Stimulated activated CD4-positive, alpha-beta T cell treated with anti-CD3 and anti-CD28 coated beads, TNF-alpha, amount 100 ng/mL, for 48 hours (primary cell): ENCODE measurements around the gene CASP8.

Source experiments
- DNase-seq, 3 donors: peaks; one replicate each; pipeline ENCODE4 v3.0.0-alpha.2; 2020; ENCODE audit warnings: low read depth in 3 of 3

Gene CASP8

GRCh38 chr2:201242571-201243277 is 17.6 kb upstream of the CASP8 start:
- no peak for DNase-seq

DNA sequence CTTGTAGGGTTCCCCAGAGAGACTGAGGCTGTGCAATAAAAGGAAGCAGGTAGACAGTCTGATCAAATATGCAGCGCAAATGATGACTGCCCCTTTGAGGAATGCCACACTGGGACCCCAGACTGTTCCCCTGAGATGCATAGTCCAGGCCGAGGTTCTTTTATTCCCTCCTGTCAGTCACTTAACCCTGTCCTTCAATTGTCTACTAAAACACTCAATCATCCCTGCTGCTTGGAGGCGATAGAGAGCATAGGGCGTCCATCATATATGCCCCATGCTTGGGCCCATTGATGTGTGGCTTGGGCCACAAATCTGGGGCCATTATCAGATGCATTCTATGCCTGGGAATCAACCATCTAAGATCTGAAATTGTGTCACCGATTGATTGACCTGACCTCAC is 15.5 kb upstream of the CASP8 start:
- no peak for DNase-seq

- DNase-seq = no peak
Observed at GRCh38 chr2:201246280-201246679, 14.1 kb upstream of the CASP8 start.

GRCh38 chr2:201248288-201248844 is 12.0 kb upstream of the CASP8 start:
- no peak for DNase-seq

DNA sequence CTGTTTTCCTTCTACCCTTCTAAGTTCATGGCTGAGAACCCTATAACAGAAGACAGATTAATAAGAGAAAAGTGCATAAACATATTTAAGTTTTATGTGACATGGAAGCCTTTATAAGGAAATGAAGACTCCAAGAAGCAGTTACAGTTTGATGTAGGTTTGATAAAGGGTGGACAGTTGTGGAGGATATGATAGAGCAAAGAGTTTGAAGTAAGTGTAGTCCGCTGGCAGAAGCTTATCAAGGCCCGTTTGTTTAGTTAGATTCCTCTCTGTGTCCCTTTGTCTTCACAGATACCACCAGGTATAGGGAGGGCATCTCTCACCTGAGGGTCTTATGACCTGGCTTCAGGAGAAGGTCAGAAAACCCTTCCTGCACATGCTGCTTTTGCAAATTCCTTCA is 10.4 kb upstream of the CASP8 start:
- DNase-seq = no peak

GRCh38 chr2:201250741-201251140 is 9.6 kb upstream of the CASP8 start:
- no peak for DNase-seq

DNA sequence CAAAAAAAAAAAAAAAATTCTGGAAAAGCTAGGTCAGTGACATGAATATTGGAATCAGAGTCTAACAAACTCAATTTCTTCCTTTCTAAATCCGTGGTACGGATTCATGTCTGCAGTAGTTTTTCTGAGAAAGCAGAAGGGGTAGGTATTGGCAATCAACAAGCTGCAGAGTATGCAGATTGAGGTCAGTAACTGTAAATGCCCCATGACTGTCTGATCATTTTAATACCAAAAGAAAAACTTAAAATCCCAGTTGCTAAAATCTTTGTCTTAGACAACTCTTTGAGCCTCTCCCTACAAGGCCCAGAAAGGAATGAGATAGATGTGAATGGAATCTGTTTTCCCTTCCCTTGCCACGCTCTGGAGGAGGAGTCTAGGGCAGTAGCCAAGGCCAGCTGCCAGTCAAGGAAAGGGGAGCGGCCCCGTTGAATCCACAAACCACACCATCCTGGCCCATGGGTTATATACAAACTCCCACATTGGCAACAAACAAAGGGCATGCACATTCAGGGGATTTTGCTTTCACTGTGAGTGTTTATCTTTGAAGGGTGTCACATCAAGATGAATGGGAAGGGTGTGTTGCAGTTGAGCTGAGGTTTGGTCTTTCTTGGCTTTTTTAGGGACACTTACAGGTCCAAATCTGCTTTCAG is 6.1 kb upstream of the CASP8 start:
- DNase-seq = no peak

DNA sequence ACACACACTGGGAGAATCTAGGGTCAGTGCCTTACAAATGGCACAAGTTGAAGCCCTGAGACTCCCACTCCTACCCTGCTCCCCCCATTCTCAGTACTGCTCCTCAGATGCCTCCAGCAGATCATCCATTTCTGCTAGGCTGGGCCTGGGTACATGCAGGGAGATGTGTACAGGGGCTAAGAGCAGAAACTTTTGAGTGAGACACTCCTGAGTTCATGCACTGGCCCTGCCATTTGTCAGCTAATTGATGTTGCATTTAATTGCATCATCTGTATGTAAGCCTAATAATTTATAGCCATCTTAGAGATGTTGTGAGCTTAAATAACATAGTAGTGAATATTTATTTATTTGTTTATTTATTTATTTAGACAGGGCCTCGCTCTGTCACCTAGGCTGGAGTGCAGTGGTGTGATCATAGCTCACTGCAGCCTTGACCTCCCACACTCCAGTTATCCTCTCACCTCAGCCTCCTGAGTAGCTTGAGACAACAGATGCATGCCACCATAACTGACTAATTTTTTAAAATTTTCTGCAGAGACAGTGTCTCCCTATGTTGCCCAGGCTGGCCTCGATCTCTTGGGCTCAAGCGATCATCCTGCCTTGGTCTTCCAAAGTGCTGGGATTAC is 4.8 kb upstream of the CASP8 start:
- DNase-seq = no peak

- DNase-seq = no peak
Observed at GRCh38 chr2:201256082-201256481, 4.3 kb upstream of the CASP8 start.

GRCh38 chr2:201257381-201257955 is 2.9 kb upstream of the CASP8 start:
- DNase-seq = no peak

GRCh38 chr2:201257956-201258665 is 2.2 kb upstream of the CASP8 start:
- DNase-seq = peak; percentile 79 to 91 (median 88)

DNA sequence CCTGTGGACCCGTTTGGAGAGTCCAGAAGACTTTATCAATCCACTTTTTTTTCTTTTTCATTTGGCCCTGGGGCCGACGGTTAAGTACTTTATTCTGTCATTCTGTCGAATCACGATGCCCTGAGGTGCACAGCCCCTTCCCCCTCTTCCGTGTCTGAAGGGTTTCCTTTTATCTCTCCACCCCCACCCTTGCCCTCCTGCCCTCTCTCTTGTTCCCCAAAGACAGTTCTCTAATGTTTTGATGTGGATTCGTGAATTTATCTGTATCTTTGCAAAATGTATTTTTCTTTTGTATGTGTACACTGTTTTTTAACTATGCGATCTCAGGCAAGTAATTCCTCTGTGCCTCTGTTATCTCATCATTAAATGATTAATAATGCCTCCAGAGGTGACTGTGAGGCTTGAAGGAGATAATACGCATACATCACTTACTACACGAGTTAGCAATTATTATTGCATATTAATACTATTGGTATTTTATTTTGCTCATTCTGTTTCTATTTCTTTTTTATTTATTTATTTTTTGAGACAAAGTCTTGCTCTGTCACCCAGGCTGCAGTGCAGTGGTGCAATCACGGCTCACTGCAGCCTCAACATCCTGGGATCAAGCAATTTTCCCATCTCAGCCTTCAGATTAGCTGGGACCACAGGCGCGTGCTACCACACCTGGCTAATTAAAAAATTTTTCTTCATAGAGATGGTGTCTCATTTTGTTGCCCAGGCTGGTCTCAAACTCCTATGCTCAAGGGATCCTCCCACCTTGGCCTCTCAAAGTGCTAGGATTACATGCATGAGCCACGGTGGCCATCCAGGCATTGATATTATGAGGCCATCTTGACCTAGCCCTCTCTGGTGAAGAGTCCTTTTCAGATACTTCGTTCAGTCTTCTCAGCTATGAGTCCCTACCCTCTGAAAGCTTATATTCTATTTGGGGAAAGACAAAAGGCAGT is 1.4 kb upstream of the CASP8 start:
- no peak for DNase-seq

- DNase-seq = peak in 2 of 3 donors; percentile 25 to 50
Observed at GRCh38 chr2:201261471-201261870, 1.1 kb downstream of the CASP8 start.

GRCh38 chr2:201261906-201262305 is 1.6 kb downstream of the CASP8 start:
- DNase-seq = no peak

DNA sequence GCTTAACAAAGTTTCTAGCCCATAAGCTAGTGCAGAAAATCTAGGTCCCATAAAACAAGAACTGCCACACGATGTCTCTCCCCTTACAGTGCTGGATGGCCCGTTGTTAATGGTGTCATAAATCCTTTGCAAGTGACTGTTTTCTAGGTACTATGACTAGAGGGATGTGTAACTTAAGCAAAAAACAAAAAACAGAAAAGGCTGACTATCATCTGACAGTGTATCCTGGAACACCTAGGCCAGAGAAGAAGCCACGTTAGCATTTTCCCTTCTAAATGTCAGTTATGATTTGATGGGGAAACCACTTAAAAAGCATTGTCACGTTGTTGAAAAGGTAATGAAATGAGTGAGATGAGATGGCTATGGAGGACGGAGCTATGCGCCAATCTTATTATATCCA is 2.4 kb downstream of the CASP8 start:
- DNase-seq = peak in 1 of 3 donors; percentile 25

- DNase-seq = no peak
Observed at GRCh38 chr2:201263779-201264178, 3.4 kb downstream of the CASP8 start.

- DNase-seq = no peak
Observed at GRCh38 chr2:201264472-201265173, 4.3 kb downstream of the CASP8 start.

DNA sequence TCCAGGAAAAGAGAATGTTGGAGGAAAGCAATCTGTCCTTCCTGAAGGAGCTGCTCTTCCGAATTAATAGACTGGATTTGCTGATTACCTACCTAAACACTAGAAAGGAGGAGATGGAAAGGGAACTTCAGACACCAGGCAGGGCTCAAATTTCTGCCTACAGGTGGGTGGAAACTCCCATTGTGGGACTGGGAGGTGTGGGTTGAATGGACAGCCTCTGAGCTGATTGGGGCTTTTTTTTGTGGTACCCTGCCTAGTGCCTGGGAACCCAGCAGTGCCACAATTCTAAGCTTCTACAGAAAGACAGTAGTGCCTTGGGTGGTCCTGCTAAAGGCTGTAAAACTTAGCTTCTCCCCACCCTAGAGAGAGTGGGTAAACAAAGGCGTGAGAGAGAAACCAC is 6.3 kb downstream of the CASP8 start:
- DNase-seq = no peak

DNA sequence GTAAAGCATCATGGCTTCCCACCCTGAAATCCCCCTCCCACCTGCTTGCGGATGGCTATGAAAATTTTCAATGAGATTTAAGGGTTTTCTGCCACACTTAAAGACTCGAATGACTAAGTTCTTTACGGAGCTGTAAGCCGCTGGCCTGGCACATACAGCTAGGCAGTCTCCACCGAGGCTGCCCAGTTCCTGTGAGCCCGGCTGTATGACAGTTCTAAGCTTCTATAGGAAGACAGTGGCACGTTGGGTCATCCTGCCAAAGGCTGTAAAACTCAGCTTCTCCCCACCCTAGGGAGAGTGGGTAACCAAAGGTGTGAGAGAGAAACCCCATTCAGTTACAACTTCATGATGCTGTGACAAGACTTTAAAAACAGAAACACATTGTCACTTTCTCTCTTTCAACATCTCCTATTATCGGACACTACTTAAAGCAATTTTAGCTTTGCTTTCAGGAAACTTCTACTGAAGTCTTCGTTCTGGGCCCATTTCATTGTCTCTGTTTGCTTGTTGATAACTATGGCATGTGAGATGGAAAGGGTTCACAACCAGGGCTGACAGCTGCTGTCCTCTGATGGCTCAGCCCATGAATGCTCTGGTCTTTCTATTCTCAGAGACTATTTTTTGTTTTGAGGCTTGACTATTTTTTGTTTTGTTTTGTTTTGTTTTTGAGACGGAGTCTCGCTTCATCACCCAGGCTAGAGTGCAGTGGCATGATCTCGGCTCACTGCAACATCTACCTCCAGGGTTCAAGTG is 7.1 kb downstream of the CASP8 start:
- no peak for DNase-seq
